Endometrial microvascular endothelial cells (primary cell): Measurements from ENCODE around the gene B4GALNT3. TPM values are rescaled to one million over a fixed set of nuclear protein-coding genes. Genes with fewer than 3 reads are reported as not detected.
"Not testable (repeated sequence)": the region's sequence is repeated elsewhere in the genome, so short reads cannot be mapped to it uniquely, and the experiment has no call there.

Experiments
- in situ Hi-C: cut with HindIII; loops from 2 replicates; pipeline ENCODE4 v1.10.0; 2017; ENCODE audit warnings: low sequenced_read_pairs, low pct_unique_long_range_greater_than_20kb; ENCODE audit errors: inconsistent ontology term
- total RNA-seq: library from RNA; depleted of rRNA; stranded (reverse); fragments of >200 nt; gene quantifications from one replicate; pipeline ENCODE4 v1.2.3, GENCODE V29; 2015; ENCODE audit errors: inconsistent ontology term

B4GALNT3 gene
- total RNA-seq, 1 donor from 2014 or later = 0.19 TPM

- in situ Hi-C loops = loop anchor here (10.0 kb wide), 1 partner anchor 249 kb away; no protein-coding TSS in a partner anchor
Measured at GRCh38 chr12:565589-566105, 105.9 kb downstream of the B4GALNT3 start.

- in situ Hi-C loops = loop anchor here (10.0 kb wide), 1 partner anchor 246 kb away; no protein-coding TSS in a partner anchor
Measured at GRCh38 chr12:568486-568885, 108.7 kb downstream of the B4GALNT3 start.

GRCh38 chr12:569091-569676, 109.4 kb downstream of the B4GALNT3 start:
- in situ Hi-C loops = loop anchor here (10.0 kb wide), 1 partner anchor 246 kb away; no protein-coding TSS in a partner anchor

- in situ Hi-C loops = loop anchor here (10.0 kb wide), 1 partner anchor 245 kb away; no protein-coding TSS in a partner anchor
Measured at GRCh38 chr12:569803-570434, 110.2 kb downstream of the B4GALNT3 start.

- in situ Hi-C loops = no loop called here
Measured at GRCh38 chr12:570435-570920, 110.7 kb downstream of the B4GALNT3 start.

- in situ Hi-C loops = no loop called here
Measured at GRCh38 chr12:570921-571794, 111.4 kb downstream of the B4GALNT3 start.

GRCh38 chr12:571795-572531, 112.2 kb downstream of the B4GALNT3 start:
- in situ Hi-C loops = no loop called here

- in situ Hi-C loops = no loop called here
Measured at GRCh38 chr12:572532-572899, 112.8 kb downstream of the B4GALNT3 start.

- in situ Hi-C loops = no loop called here
Measured at GRCh38 chr12:573232-573631, 113.5 kb downstream of the B4GALNT3 start.

GRCh38 chr12:574475-575128, 114.9 kb downstream of the B4GALNT3 start:
- in situ Hi-C loops = no loop called here

- in situ Hi-C loops = no loop called here
Measured at GRCh38 chr12:575129-575502, 115.4 kb downstream of the B4GALNT3 start.

- in situ Hi-C loops = no loop called here
Measured at GRCh38 chr12:575948-576614, 116.3 kb downstream of the B4GALNT3 start.

GRCh38 chr12:576615-577110, 116.9 kb downstream of the B4GALNT3 start:
- in situ Hi-C loops = no loop called here

- in situ Hi-C loops = not testable (repeated sequence)
Measured at GRCh38 chr12:577994-578747, 118.4 kb downstream of the B4GALNT3 start.

GRCh38 chr12:578748-579419, 119.1 kb downstream of the B4GALNT3 start:
- in situ Hi-C loops = no loop called here

GRCh38 chr12:579420-580110, 119.8 kb downstream of the B4GALNT3 start:
- in situ Hi-C loops = no loop called here
